Peyer's patch (tissue), 4 donors: ENCODE measurements around the gene COL6A3.

Experiments
- POLR2A ChIP-seq, 2 donors: fragments of 450-650 bp; IDR thresholded peaks; one replicate each; pipeline ENCODE4 v1.5.1; 2017; ENCODE audit warnings: antibody characterized with exemption in 2 of 2, mild to moderate bottlenecking in 2 of 2, moderate library complexity in 2 of 2
- TF ChIP-seq, protein P1 (sequence below), 6 experiments: fragments of 450-650 bp in 4 of 6; fragments of 200-600 bp in 2 of 6; sonication (generic) in 1 of 6; IDR thresholded peaks; one replicate each; pipeline ENCODE4 v1.5.1; 2017 to 2019; ENCODE audit warnings: antibody characterized with exemption in 6 of 6, mild to moderate bottlenecking in 3 of 6, moderate library complexity in 1 of 6

DNA sequence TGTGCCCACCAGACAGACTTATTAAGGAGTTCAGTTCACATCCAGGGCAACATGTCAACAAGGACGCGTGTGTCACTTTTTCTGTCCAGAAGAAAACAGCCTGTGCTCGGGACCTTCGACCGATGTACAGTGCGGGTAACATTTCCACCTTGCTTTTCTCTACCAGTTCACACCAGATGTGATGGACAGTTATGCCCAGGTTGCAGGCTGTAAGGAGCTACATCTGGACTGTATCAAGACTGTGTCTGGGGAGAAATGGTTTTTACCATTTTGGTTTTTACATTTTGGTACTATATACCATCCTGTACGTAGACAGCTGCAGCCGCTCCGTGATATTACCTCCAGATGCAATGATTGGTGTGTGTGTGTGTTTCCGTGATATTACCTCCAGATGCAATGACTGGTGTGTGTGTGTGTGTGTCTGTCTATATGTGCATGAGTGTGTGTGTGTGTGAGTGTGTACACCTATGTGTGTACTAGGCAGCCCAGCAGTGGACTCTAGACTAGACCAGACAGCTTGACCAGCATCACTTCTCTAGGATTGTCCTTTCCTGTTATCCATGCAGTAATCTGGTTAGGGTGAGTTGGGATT lies 118.0 kb downstream of the COL6A3 start:
- TF ChIP-seq, protein P1, sequence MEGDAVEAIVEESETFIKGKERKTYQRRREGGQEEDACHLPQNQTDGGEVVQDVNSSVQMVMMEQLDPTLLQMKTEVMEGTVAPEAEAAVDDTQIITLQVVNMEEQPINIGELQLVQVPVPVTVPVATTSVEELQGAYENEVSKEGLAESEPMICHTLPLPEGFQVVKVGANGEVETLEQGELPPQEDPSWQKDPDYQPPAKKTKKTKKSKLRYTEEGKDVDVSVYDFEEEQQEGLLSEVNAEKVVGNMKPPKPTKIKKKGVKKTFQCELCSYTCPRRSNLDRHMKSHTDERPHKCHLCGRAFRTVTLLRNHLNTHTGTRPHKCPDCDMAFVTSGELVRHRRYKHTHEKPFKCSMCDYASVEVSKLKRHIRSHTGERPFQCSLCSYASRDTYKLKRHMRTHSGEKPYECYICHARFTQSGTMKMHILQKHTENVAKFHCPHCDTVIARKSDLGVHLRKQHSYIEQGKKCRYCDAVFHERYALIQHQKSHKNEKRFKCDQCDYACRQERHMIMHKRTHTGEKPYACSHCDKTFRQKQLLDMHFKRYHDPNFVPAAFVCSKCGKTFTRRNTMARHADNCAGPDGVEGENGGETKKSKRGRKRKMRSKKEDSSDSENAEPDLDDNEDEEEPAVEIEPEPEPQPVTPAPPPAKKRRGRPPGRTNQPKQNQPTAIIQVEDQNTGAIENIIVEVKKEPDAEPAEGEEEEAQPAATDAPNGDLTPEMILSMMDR (IDR thresholded peaks at IDR 0.05): no peak
- no peak for TF ChIP-seq POLR2A (IDR thresholded peaks at IDR 0.05)
